Measurements from ENCODE around the gene CTTNBP2.

Gene CTTNBP2

GRCh38 chr7:117875566-117875965 is 2.3 kb upstream of the CTTNBP2 start:
- no peak overlapping the region for H3K27ac ChIP-seq
- no peaks in the 10 kb centered on the region for H3K27me3 ChIP-seq (replicated peaks)
- in situ Hi-C loops (cut with HindIII; ENCODE audit: low pct_ligation_motif_present, low sequenced_read_pairs): no loop called here
- no peak overlapping the region for H3K4me3 ChIP-seq (ENCODE audit: low read depth, low read length)
- DNase-seq: peak; percentile 25
- peak; percentile 60 for TF ChIP-seq CTCF (IDR thresholded peaks at IDR 0.05; ENCODE audit: low read depth, low read length, missing control alignments)
- H3K36me3 ChIP-seq (replicated peaks): no peaks in the 10 kb centered on the region

- H3K4me3 ChIP-seq (ENCODE audit: low read depth, low read length): no peak overlapping the region
- H3K27me3 ChIP-seq (replicated peaks): no peaks in the 10 kb centered on the region
- H3K36me3 ChIP-seq (replicated peaks): no peaks in the 10 kb centered on the region
- in situ Hi-C loops (cut with HindIII; ENCODE audit: low pct_ligation_motif_present, low sequenced_read_pairs): no loop called here
- no peak for TF ChIP-seq CTCF (IDR thresholded peaks at IDR 0.05; ENCODE audit: low read depth, low read length, missing control alignments)
- no peak for DNase-seq
- H3K27ac ChIP-seq: no peak overlapping the region
Measured at GRCh38 chr7:117874191-117874700, 1.0 kb upstream of the CTTNBP2 start.

GRCh38 chr7:117872561-117873309 is 506 bp downstream of the CTTNBP2 start:
- H3K4me3 ChIP-seq (ENCODE audit: low read depth, low read length): peak overlapping the region; percentile 74
- TF ChIP-seq CTCF (IDR thresholded peaks at IDR 0.05; ENCODE audit: low read depth, low read length, missing control alignments): peak; percentile 35
- in situ Hi-C loops (cut with HindIII; ENCODE audit: low pct_ligation_motif_present, low sequenced_read_pairs): no loop called here
- no peaks in the 10 kb centered on the region for H3K36me3 ChIP-seq (replicated peaks)
- DNase-seq: peak; percentile 2
- no peak overlapping the region for H3K27ac ChIP-seq
- no peaks in the 10 kb centered on the region for H3K27me3 ChIP-seq (replicated peaks)

- Histone ChIP-seq H3K36me3 (replicated peaks) (no peaks in the 10 kb centered on the region), H3K27me3 (replicated peaks) (no peaks in the 10 kb centered on the region), H3K27ac (no peak overlapping the region), H3K4me3 (ENCODE audit: low read depth, low read length) (peak overlapping the region; percentile 74)
- peak; percentile 2 for DNase-seq
- TF ChIP-seq CTCF (IDR thresholded peaks at IDR 0.05; ENCODE audit: low read depth, low read length, missing control alignments): no peak
- in situ Hi-C loops (cut with HindIII; ENCODE audit: low pct_ligation_motif_present, low sequenced_read_pairs): no loop called here
Measured at GRCh38 chr7:117871778-117872538, 1.3 kb downstream of the CTTNBP2 start.

GRCh38 chr7:117871401-117871777 is 1.9 kb downstream of the CTTNBP2 start:
- no peak for TF ChIP-seq CTCF (IDR thresholded peaks at IDR 0.05; ENCODE audit: low read depth, low read length, missing control alignments)
- Histone ChIP-seq H3K4me3 (ENCODE audit: low read depth, low read length) (no peak overlapping the region), H3K36me3 (replicated peaks) (no peaks in the 10 kb centered on the region), H3K27me3 (replicated peaks) (no peaks in the 10 kb centered on the region), H3K27ac (no peak overlapping the region)
- no peak for DNase-seq
- in situ Hi-C loops (cut with HindIII; ENCODE audit: low pct_ligation_motif_present, low sequenced_read_pairs): no loop called here

Data from brain microvascular endothelial cell (primary cell).